Stimulated activated CD4-positive, alpha-beta T cell treated with anti-CD3 and anti-CD28 coated beads, Interleukin-15, amount 100 ng/mL, for 48 hours (primary cell): ENCODE results near the gene UGT2B7.

Experiments
- DNase-seq, 2 donors: peaks; one replicate each; pipeline ENCODE4 v3.0.0-alpha.2; 2020; ENCODE audit warnings: low read depth in 2 of 2

UGT2B7 gene

DNA sequence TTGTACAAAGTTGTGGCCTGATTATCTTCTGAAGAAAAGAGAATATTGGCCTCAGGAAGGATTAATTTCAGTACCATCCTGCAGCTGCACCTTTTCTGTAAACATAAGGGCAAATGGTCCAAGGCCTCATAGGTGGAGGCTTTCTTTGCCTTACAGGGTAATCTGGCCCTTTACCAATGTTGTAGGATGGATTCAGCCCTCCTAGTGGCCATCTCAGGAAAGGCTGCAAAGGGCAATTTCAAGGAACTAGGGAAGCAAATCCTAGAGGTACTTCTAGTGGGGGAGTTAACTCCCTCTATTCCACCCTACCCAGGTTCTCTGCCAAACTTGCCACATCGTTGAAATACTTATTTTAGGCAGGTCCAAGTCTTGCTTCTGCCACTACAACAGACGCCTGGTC lies 60.6 kb downstream of the UGT2B7 start:
- no peak for DNase-seq
